WTC11 (cell line): Measurements from ENCODE around the gene FAM3C. TPM values are rescaled to one million over a fixed set of nuclear protein-coding genes. Genes with fewer than 3 reads are reported as not detected.

Source experiments
- ATAC-seq: fragments of 200-7000 bp; cut with Tn5 transposase; 2 replicates; pipeline ENCODE4 v1.10.0; 2021; ENCODE audit warnings: mild to moderate bottlenecking, moderate library complexity
- CTCF ChIA-PET: fragments of 300-600 bp; sonication (Branson Sonifier 250); formaldehyde crosslinking; loops from one replicate; lab custom pipeline; 2021; ENCODE audit warnings: antibody characterized with exemption; lab: Charles Lee
- POLR2A ChIA-PET: fragments of 350-600 bp; sonication (Branson Sonifier 250); formaldehyde crosslinking; loops from one replicate; lab custom pipeline; 2021; ENCODE audit warnings: antibody characterized with exemption; lab: Charles Lee
- DNase-seq: peaks from one replicate; pipeline ENCODE4 v3.0.0; 2021; ENCODE audit warnings: low spot score
- H3K27ac Mint-ChIP-seq: 2 replicates; pipeline ENCODE4 v1.8.0; 2021; ENCODE audit warnings: mixed read lengths
- H3K27me3 Mint-ChIP-seq: 2 replicates; pipeline ENCODE4 v1.8.0; 2021; ENCODE audit warnings: low read depth, mild to moderate bottlenecking, moderate library complexity, mixed read lengths
- H3K36me3 Mint-ChIP-seq: 2 replicates; pipeline ENCODE4 v1.8.0; 2021; ENCODE audit warnings: mixed read lengths
- H3K4me1 Mint-ChIP-seq: 2 replicates; pipeline ENCODE4 v1.8.0; 2022; ENCODE audit warnings: mixed read lengths
- H3K4me3 Mint-ChIP-seq: 2 replicates; pipeline ENCODE4 v1.8.0; 2021; ENCODE audit warnings: mild to moderate bottlenecking, moderate library complexity, mixed read lengths
- H3K9me3 Mint-ChIP-seq: 2 replicates; pipeline ENCODE4 v1.8.0; 2021; ENCODE audit warnings: mixed read lengths
- AFF4 ChIP-seq: sonication (generic); formaldehyde crosslinking; IDR thresholded peaks from 2 replicates; pipeline ENCODE4 v1.8.1; 2023; ENCODE audit warnings: mild to moderate bottlenecking, missing genetic modification reagents, borderline replicate concordance
- ARID4B ChIP-seq: sonication (generic); formaldehyde crosslinking; IDR thresholded peaks from 2 replicates; pipeline ENCODE4 v1.8.0; 2023; ENCODE audit warnings: missing genetic modification reagents, mild to moderate bottlenecking, borderline replicate concordance
- ATF6 ChIP-seq: sonication (generic); formaldehyde crosslinking; IDR thresholded peaks from 2 replicates; pipeline ENCODE4 v1.8.1; 2023; ENCODE audit warnings: mild to moderate bottlenecking, missing genetic modification reagents
- CBFB ChIP-seq: sonication (generic); formaldehyde crosslinking; IDR thresholded peaks from 2 replicates; pipeline ENCODE4 v1.8.1; 2022; ENCODE audit warnings: mild to moderate bottlenecking, low read depth, missing genetic modification reagents
- CREM ChIP-seq: sonication (generic); formaldehyde crosslinking; IDR thresholded peaks from 2 replicates; pipeline ENCODE4 v1.8.1; 2022; ENCODE audit warnings: mild to moderate bottlenecking, missing genetic modification reagents, moderate library complexity
- FOXP1 ChIP-seq: sonication (generic); formaldehyde crosslinking; IDR thresholded peaks from 2 replicates; pipeline ENCODE4 v1.8.0; 2022; ENCODE audit warnings: missing genetic modification reagents, mild to moderate bottlenecking, moderate library complexity, borderline replicate concordance
- IRF1 ChIP-seq: sonication (generic); formaldehyde crosslinking; IDR thresholded peaks from 2 replicates; pipeline ENCODE4 v1.8.0; 2023; ENCODE audit warnings: missing genetic modification reagents
- MYBL2 ChIP-seq: sonication (generic); formaldehyde crosslinking; IDR thresholded peaks from 2 replicates; pipeline ENCODE4 v1.8.1; 2023; ENCODE audit warnings: mild to moderate bottlenecking, moderate library complexity, missing genetic modification reagents
- NFATC4 ChIP-seq: fragments of 250-450 bp; sonication (Bioruptor Pico); IDR thresholded peaks from 2 replicates; pipeline ENCODE4 v1.9.0; 2021; ENCODE audit warnings: mild to moderate bottlenecking
- SP1 ChIP-seq: sonication (generic); formaldehyde crosslinking; conservative IDR thresholded peaks from 2 replicates; pipeline ENCODE4 v1.8.1; 2022; ENCODE audit warnings: missing genetic modification reagents
- TP53 ChIP-seq: sonication (generic); formaldehyde crosslinking; IDR thresholded peaks from 2 replicates; pipeline ENCODE4 v1.8.1; 2023; ENCODE audit warnings: mild to moderate bottlenecking, missing genetic modification reagents
- ZMAT4 ChIP-seq: fragments of 250-450 bp; sonication (Bioruptor Pico); IDR thresholded peaks from 2 replicates; pipeline ENCODE4 v1.9.0; 2021; ENCODE audit warnings: mild to moderate bottlenecking
- ZNF232 ChIP-seq: sonication (generic); formaldehyde crosslinking; IDR thresholded peaks from 2 replicates; pipeline ENCODE4 v1.8.0; 2022; ENCODE audit warnings: mild to moderate bottlenecking, missing genetic modification reagents
- ZNF671 ChIP-seq: fragments of 250-450 bp; sonication (Bioruptor Pico); IDR thresholded peaks from 2 replicates; pipeline ENCODE4 v1.8.0; 2021; ENCODE audit warnings: mild to moderate bottlenecking
- total RNA-seq: library from RNA; stranded (reverse); gene quantifications from 3 replicates; pipeline ENCODE4 v1.2.3, GENCODE V29; 2021

The FAM3C gene
- total RNA-seq, 1 experiment from 2014 or later, result 65.7 TPM

GRCh38 chr7:121372376-121373010 is 23.6 kb downstream of the FAM3C start:
- Mint-ChIP-seq H3K27me3 (no peaks in the 10 kb centered on the region), H3K4me3 (no peak overlapping the region), H3K27ac (no peak overlapping the region), H3K9me3 (no peaks in the 10 kb centered on the region), H3K4me1 (peaks cover 6% of the 10 kb centered on the region), H3K36me3 (peaks cover 32% of the 10 kb centered on the region)
- ChIA-PET POLR2A (no interaction called here), CTCF (interaction anchor here (1.0 to 2.0 kb wide), 3 partner anchors 24 to 622 kb away, joined by 3 to 4 read pairs (median 3); partner anchors contain the start of gene FAM3C)
- ATAC-seq (no peak), DNase-seq (no peak)
- TF ChIP-seq ARID4B (CRISPR knock-in tag) (no peak), IRF1 (CRISPR knock-in tag) (no peak), CBFB (CRISPR knock-in tag) (no peak), TP53 (no peak), MYBL2 (no peak), ZMAT4 (CRISPR knock-in tag) (no peak), AFF4 (CRISPR knock-in tag) (no peak), ATF6 (CRISPR knock-in tag) (no peak), SP1 (CRISPR knock-in tag) (no peak), ZNF232 (CRISPR knock-in tag) (no peak), NFATC4 (CRISPR knock-in tag) (no peak), FOXP1 (CRISPR knock-in tag) (no peak)

GRCh38 chr7:121371883-121372282 is 24.2 kb downstream of the FAM3C start:
- H3K27me3 Mint-ChIP-seq, result no peaks in the 10 kb centered on the region
- CTCF ChIA-PET, result interaction anchor here (1.0 to 2.0 kb wide), 2 partner anchors 24 to 622 kb away, joined by 3 to 4 read pairs; partner anchors contain the start of gene FAM3C
- peaks cover 9% of the 10 kb centered on the region for H3K4me1 Mint-ChIP-seq
- POLR2A ChIA-PET, result no interaction called here
- H3K27ac Mint-ChIP-seq, result no peak overlapping the region
- TF ChIP-seq ZNF671 (CRISPR knock-in tag), result no peak
- no peak for TF ChIP-seq CREM
- TF ChIP-seq IRF1 (CRISPR knock-in tag), result no peak
- no peak for DNase-seq
- ATAC-seq, result no peak
- H3K9me3 Mint-ChIP-seq, result no peaks in the 10 kb centered on the region
- H3K36me3 Mint-ChIP-seq, result peaks cover 34% of the 10 kb centered on the region
- H3K4me3 Mint-ChIP-seq, result no peak overlapping the region
